SK-N-SH (cell line): ENCODE data around the gene GPS2. TPM values are rescaled to one million over a fixed set of nuclear protein-coding genes. Genes with fewer than 3 reads are reported as not detected.

Source experiments
- CTCF ChIA-PET: fragments of 300-600, 350-600 bp; formaldehyde crosslinking; extraction: SDS; loops from one replicate; lab custom pipeline; 2021; lab: Yijun Ruan, JAX
- POLR2A ChIA-PET: fragments of 350-600 bp; sonication (Branson Sonifier 250); formaldehyde crosslinking; extraction: SDS; loops from one replicate; lab custom pipeline; 2020; ENCODE audit warnings: antibody characterized with exemption, inconsistent platforms; lab: Yijun Ruan, JAX
- DNase-seq: peaks from one replicate; pipeline ENCODE4 v3.0.0; 2012
- H2AFZ ChIP-seq: fragments of 200-600 bp; sonication (generic); 2 replicates; pipeline ENCODE4 v1.8.1; 2016; ENCODE audit warnings: antibody characterized with exemption, mild to moderate bottlenecking, low read depth
- H3F3A ChIP-seq: fragments of 200-600 bp; sonication (generic); replicated peaks from 2 replicates; pipeline ENCODE3; 2016; ENCODE audit warnings: antibody characterized with exemption, mild to moderate bottlenecking; ENCODE audit not compliant: insufficient read depth
- H3K27ac ChIP-seq, 2 experiments: fragments of 200-500 bp in 1 of 2; fragments of 200-600 bp in 1 of 2; sonication (Bioruptor generic) in 1 of 2; sonication (generic), shearing (Covaris generic) in 1 of 2; 2 replicates each; pipeline versions ENCODE4 v1.5.1 to v1.6.1; 2014 to 2016; ENCODE audit warnings: low read depth in 2 of 2, inconsistent platforms in 1 of 2, low read length in 1 of 2, mild to moderate bottlenecking in 1 of 2, mixed read lengths in 1 of 2
- H3K27me3 ChIP-seq: fragments of 200-600 bp; sonication (generic), shearing (Covaris generic); 2 replicates; pipeline ENCODE4 v1.6.1; 2016; ENCODE audit warnings: mixed run types; ENCODE audit not compliant: insufficient read depth
- H3K36me3 ChIP-seq, 2 experiments: fragments of 200-500 bp in 1 of 2; fragments of 200-600 bp in 1 of 2; sonication (Bioruptor generic) in 1 of 2; sonication (generic) in 1 of 2; replicated peaks in 1 of 2; 2 replicates each; pipeline versions ENCODE3 to v1.5.1; 2014 to 2016; ENCODE audit warnings: low read length in 1 of 2, mild to moderate bottlenecking in 1 of 2; ENCODE audit not compliant: insufficient read depth in 2 of 2, control insufficient read depth in 1 of 2
- H3K4me1 ChIP-seq, 2 experiments: fragments of 200-500 bp in 1 of 2; fragments of 200-600 bp in 1 of 2; sonication (Bioruptor generic) in 1 of 2; sonication (generic), shearing (Covaris generic) in 1 of 2; 2 replicates each; pipeline versions ENCODE4 v1.5.1 to v1.6.1; 2014 to 2016; ENCODE audit warnings: low read depth in 1 of 2, low read length in 1 of 2, mixed run types in 1 of 2; ENCODE audit not compliant: insufficient read depth in 2 of 2, control insufficient read depth in 1 of 2
- H3K4me2 ChIP-seq: fragments of 200-600 bp; sonication (generic), shearing (Covaris generic); 2 replicates; pipeline ENCODE4 v1.6.1; 2017; ENCODE audit warnings: mixed run types
- H3K4me3 ChIP-seq, 2 experiments: fragments of 200-500 bp in 1 of 2; fragments of 200-600 bp in 1 of 2; sonication (Bioruptor generic) in 1 of 2; sonication (generic), shearing (Covaris generic) in 1 of 2; 2 replicates each; pipeline versions ENCODE4 v1.5.1 to v1.8.1; 2014 to 2016; ENCODE audit warnings: low read depth in 2 of 2, inconsistent platforms in 1 of 2, low read length in 1 of 2, mild to moderate bottlenecking in 1 of 2, mixed read lengths in 1 of 2, moderate library complexity in 1 of 2
- H3K79me2 ChIP-seq: fragments of 200-600 bp; sonication (generic); 2 replicates; pipeline ENCODE4 v1.8.1; 2017; ENCODE audit warnings: mild to moderate bottlenecking; ENCODE audit not compliant: insufficient read depth
- H3K9ac ChIP-seq: fragments of 200-600 bp; sonication (generic); 2 replicates; pipeline ENCODE4 v1.6.1; 2017; ENCODE audit warnings: mixed run types
- H3K9me2 ChIP-seq: fragments of 200-600 bp; sonication (generic); 2 replicates; pipeline ENCODE4 v1.6.1; 2017; ENCODE audit warnings: mixed run types
- H3K9me3 ChIP-seq: fragments of 200-600 bp; sonication (generic); 2 replicates; pipeline ENCODE4 v1.6.1; 2017; ENCODE audit warnings: mixed run types, mild to moderate bottlenecking, moderate library complexity
- H4K20me1 ChIP-seq: fragments of 200-600 bp; sonication (generic); 2 replicates; pipeline ENCODE4 v1.6.1; 2017; ENCODE audit warnings: mild to moderate bottlenecking, mixed run types; ENCODE audit not compliant: insufficient read depth
- CHD2 ChIP-seq: fragments of 150-350 bp; IDR thresholded peaks from 2 replicates; pipeline ENCODE4 v1.6.1; 2018; ENCODE audit warnings: low read length; ENCODE audit not compliant: partially characterized antibody
- ELF1 ChIP-seq: IDR thresholded peaks from 2 replicates; pipeline ENCODE4 v1.4.0; 2012
- EP300 ChIP-seq, 2 experiments: IDR thresholded peaks; 2 replicates each; pipeline versions ENCODE4 v1.4.0 to v1.6.1; 2012; ENCODE audit warnings: borderline replicate concordance in 1 of 2, low read depth in 1 of 2, low read length in 1 of 2
- FOSL2 ChIP-seq: IDR thresholded peaks from 2 replicates; pipeline ENCODE4 v1.4.0; 2012; ENCODE audit warnings: low read depth, mild to moderate bottlenecking, moderate library complexity, borderline replicate concordance
- FOXJ3 ChIP-seq: sonication (generic); formaldehyde crosslinking; IDR thresholded peaks from 2 replicates; pipeline ENCODE4 v1.5.1; 2020; ENCODE audit warnings: mild to moderate bottlenecking, missing genetic modification reagents
- GABPA ChIP-seq: IDR thresholded peaks from 2 replicates; pipeline ENCODE4 v1.4.0; 2012; ENCODE audit warnings: low read depth, mild to moderate bottlenecking
- GATA2 ChIP-seq: sonication (generic); formaldehyde crosslinking; IDR thresholded peaks from 2 replicates; pipeline ENCODE4 v1.5.0; 2020; ENCODE audit warnings: mild to moderate bottlenecking, missing genetic modification reagents
- IRF3 ChIP-seq: fragments of 150-350 bp; IDR thresholded peaks from 2 replicates; pipeline ENCODE4 v1.6.1; 2016; ENCODE audit warnings: mild to moderate bottlenecking, low read depth, low read length
- MAX ChIP-seq: IDR thresholded peaks from 2 replicates; pipeline ENCODE4 v1.4.0; 2012; ENCODE audit warnings: low read depth
- MXI1 ChIP-seq: IDR thresholded peaks from 2 replicates; pipeline ENCODE4 v1.6.1; 2012; ENCODE audit warnings: mild to moderate bottlenecking, low read depth, low read length, improper control_type of control experiment
- NRF1 ChIP-seq: IDR thresholded peaks from 2 replicates; pipeline ENCODE4 v1.6.1; 2012; ENCODE audit warnings: low read depth, mild to moderate bottlenecking, low read length
- PBX3 ChIP-seq: IDR thresholded peaks from 2 replicates; pipeline ENCODE4; 2012
- POLR2AphosphoS5 ChIP-seq: IDR thresholded peaks from 2 replicates; pipeline ENCODE4 v1.6.1; 2012; ENCODE audit warnings: low read depth, low read length
- REST ChIP-seq: IDR thresholded peaks from 2 replicates; pipeline ENCODE4 v1.6.1; 2012; ENCODE audit warnings: mild to moderate bottlenecking, low read depth, low read length, moderate library complexity
- RFX5 ChIP-seq: IDR thresholded peaks from 2 replicates; pipeline ENCODE4 v1.6.1; 2012; ENCODE audit warnings: mild to moderate bottlenecking, improper control_type of control experiment, low read length
- SIN3A ChIP-seq: IDR thresholded peaks from 2 replicates; pipeline ENCODE4 v1.6.1; 2012; ENCODE audit warnings: low read depth, mild to moderate bottlenecking, low read length, moderate library complexity, borderline replicate concordance
- SMC3 ChIP-seq: IDR thresholded peaks from 2 replicates; pipeline ENCODE4 v1.6.1; 2012; ENCODE audit warnings: low read depth, low read length, improper control_type of control experiment
- TAF1 ChIP-seq: IDR thresholded peaks from 2 replicates; pipeline ENCODE4 v1.6.1; 2012; ENCODE audit warnings: low read depth, mild to moderate bottlenecking, low read length, moderate library complexity, borderline replicate concordance
- TCF12 ChIP-seq: IDR thresholded peaks from 2 replicates; pipeline ENCODE4 v1.4.0; 2012
- USF1 ChIP-seq: IDR thresholded peaks from 2 replicates; pipeline ENCODE4 v1.4.0; 2012; ENCODE audit warnings: low read depth, borderline replicate concordance
- YY1 ChIP-seq: IDR thresholded peaks from 2 replicates; pipeline ENCODE4 v1.4.0; 2012; ENCODE audit warnings: low read depth, mild to moderate bottlenecking
- ZBTB33 ChIP-seq: IDR thresholded peaks from 2 replicates; pipeline ENCODE4 v1.4.0; 2012; ENCODE audit warnings: low read depth, borderline replicate concordance
- WGBS: methylation state at CpG from one replicate; pipeline ENCODE4 v1.1.6; 2017; ENCODE audit warnings: low lambda C conversion rate; 5-methylcytosine and 5-hydroxymethylcytosine counted together
- polyA plus RNA-seq, 3 experiments: library from polyadenylated mRNA; depleted of rRNA; stranded (reverse); fragments of >200 nt; gene quantifications; 2 replicates each; pipeline ENCODE4 v1.2.3, GENCODE V29; 2012

GPS2 gene
- 67.0 and 102 TPM in 2 replicates for polyA plus RNA-seq (2012; rRNA removed)
- polyA plus RNA-seq (2012; cell fraction: cytosol; rRNA removed), result 75.9 and 78.5 TPM in 2 replicates
- 216 and 229 TPM in 2 replicates for polyA plus RNA-seq (2012; cell fraction: nucleus; rRNA removed)

- peaks cover 50 to 54% of the 10 kb centered on the region in 2 experiments for H3K36me3 ChIP-seq
- DNase-seq, result peak; percentile 97
Observed at GRCh38 chr17:7314719-7315569, at the start of gene GPS2. Gene GPS2 (minus strand): TSS chr17:7315360. CDS start chr17:7315052, 308 bp downstream.

More at GRCh38 chr17:7314719-7315569, at the start of gene GPS2:
- Histone ChIP-seq H2AFZ (peak within 1 kb of the TSS; percentile 86), H3K27me3 (no peaks in the 10 kb centered on the region), H3K9ac (peak within 1 kb of the TSS; percentile 80), H4K20me1 (peaks cover 45% of the 10 kb centered on the region), H3K27ac (peak within 1 kb of the TSS; percentile 76 to 90), H3K4me1 (peaks cover 14 to 39% of the 10 kb centered on the region in 2 experiments), H3F3A (peaks cover 48% of the 10 kb centered on the region), H3K9me2 (no peaks in the 10 kb centered on the region), H3K79me2 (peaks cover 45% of the 10 kb centered on the region), H3K4me3 (peak within 1 kb of the TSS; percentile 88 to 94), H3K4me2 (peak within 1 kb of the TSS; percentile 99), H3K9me3 (no peaks in the 10 kb centered on the region)
- POLR2A ChIA-PET, result interaction anchor here (0.6 to 2.6 kb wide), 2 partner anchors 14 to 68 kb away, joined by 3 to 11 read pairs; partner anchors contain the start of gene NEURL4
- 4% methylated on average over 6 of the region's 95 CpGs for WGBS
- CTCF ChIA-PET, result interaction anchor here (0.9 to 2.9 kb wide), 7 partner anchors 10 to 246 kb away, joined by 3 to 12 read pairs (median 3); no protein-coding TSS in a partner anchor
- TF ChIP-seq FOSL2, result no peak
- TF ChIP-seq SIN3A, result peak; percentile 93
- TF ChIP-seq TCF12, result peak; percentile 13; the same call in 1 of the 2 replicates
- 0 out of 2 replicates have a peak, but pooled peaks have one; percentile 26 for TF ChIP-seq FOXJ3 (CRISPR knock-in tag)
- TF ChIP-seq POLR2AphosphoS5, result peak; percentile 69
- peak; percentile 74 for TF ChIP-seq TAF1
- peak; percentile 94 for TF ChIP-seq REST
- no peak for TF ChIP-seq RFX5
- TF ChIP-seq MAX, result peak; percentile 90
- no peak for TF ChIP-seq IRF3
- peak; percentile 50; the same call in 1 of the 2 replicates for TF ChIP-seq ZBTB33
- TF ChIP-seq PBX3, result peak; percentile 66
- peak; percentile 49 for TF ChIP-seq CHD2
- no peak for TF ChIP-seq SMC3
- TF ChIP-seq EP300 (IDR thresholded peaks at IDR 0.05; ENCODE audit: borderline replicate concordance in 1 of 2, low read depth in 1 of 2, low read length in 1 of 2), result no peak
- peak; percentile 58 for TF ChIP-seq USF1
- TF ChIP-seq ELF1, result peak; percentile 99
- peak; percentile 66 for TF ChIP-seq YY1
- TF ChIP-seq GATA2, result no peak
- TF ChIP-seq NRF1, result no peak
- TF ChIP-seq MXI1, result peak; percentile 80
- TF ChIP-seq GABPA, result peak; percentile 97
